Upper lobe of left lung (tissue), 6 donors: Measurements from ENCODE around the gene FABP6. TPM values are rescaled to one million over a fixed set of nuclear protein-coding genes. Genes with fewer than 3 reads are reported as not detected.

ENCODE experiments used
- ATAC-seq, 2 donors: fragments of 200-7000 bp; cut with Tn5 transposase; one replicate each; pipeline ENCODE4 v1.9.1; 2022; ENCODE audit warnings: mild to moderate bottlenecking in 2 of 2, moderate library complexity in 2 of 2; ENCODE audit not compliant: low FRiP score in 2 of 2
- DNase-seq, 2 donors: peaks; one replicate each; pipeline ENCODE4 v3.0.0-alpha.2; 2019 to 2020
- H3K27ac ChIP-seq, 4 donors: fragments of 200-600 bp; sonication (generic); one replicate each; pipeline ENCODE4 v1.5.1; 2016 to 2019
- H3K27me3 ChIP-seq, 4 donors: fragments of 200-600 bp; sonication (generic); one replicate each; pipeline ENCODE4 v1.5.1; 2017 to 2019
- H3K36me3 ChIP-seq, 4 donors: fragments of 200-600 bp; sonication (generic); one replicate each; pipeline ENCODE4 v1.5.1; 2016 to 2019
- H3K4me1 ChIP-seq, 4 donors: fragments of 200-600 bp; sonication (generic); one replicate each; pipeline ENCODE4 v1.5.1; 2018 to 2019
- H3K4me3 ChIP-seq, 4 donors: fragments of 200-600 bp; sonication (generic); one replicate each; pipeline ENCODE4 v1.5.1; 2017 to 2019; ENCODE audit warnings: mild to moderate bottlenecking in 2 of 4, moderate library complexity in 1 of 4
- H3K9me3 ChIP-seq, 4 donors: fragments of 200-600 bp; sonication (generic); one replicate each; pipeline ENCODE4 v1.5.1; 2018 to 2019
- CTCF ChIP-seq, 6 experiments: fragments of 450-650 bp in 4 of 6; fragments of 200-600 bp in 2 of 6; sonication (generic) in 2 of 6; IDR thresholded peaks; one replicate each; pipeline ENCODE4 v1.5.1; 2016 to 2019; ENCODE audit warnings: antibody characterized with exemption in 6 of 6
- EP300 ChIP-seq, 4 donors: sonication (generic); formaldehyde crosslinking; IDR thresholded peaks; one replicate each; pipeline ENCODE4 v1.5.1; 2017; ENCODE audit warnings: antibody characterized with exemption in 4 of 4, control low read depth in 2 of 4
- POLR2A ChIP-seq, 4 donors: fragments of 450-650 bp; IDR thresholded peaks; one replicate each; pipeline ENCODE4 v1.5.1; 2016 to 2017; ENCODE audit warnings: antibody characterized with exemption in 4 of 4, mild to moderate bottlenecking in 2 of 4
- POLR2AphosphoS5 ChIP-seq, 2 donors: sonication (generic); formaldehyde crosslinking; IDR thresholded peaks; one replicate each; pipeline ENCODE4 v1.5.1; 2017; ENCODE audit warnings: antibody characterized with exemption in 2 of 2
- WGBS, 2 donors: methylation state at CpG; one replicate each; pipeline ENCODE4 v1.1.5; 2017 to 2018; 5-methylcytosine and 5-hydroxymethylcytosine counted together
- total RNA-seq, 6 donors: library from RNA; depleted of rRNA in 4 of 6; stranded (reverse); fragments of >200 nt in 4 of 6; gene quantifications; one replicate each; pipeline versions ENCODE4 v1.1.0 to v1.2.1, GENCODE V29; 2016 to 2021
- donor health status: DM: no; HTN: no; CAD: no; lungs with moderate emphysema.
- donor health status: DM: no; HTN: yes; CAD: no; lungs with severe emphysema.

The FABP6 gene
- total RNA-seq, 6 donors from 2014 or later, result 4.4 to 14.4 (median 9.1) TPM; not detected in 2

- ATAC-seq (peak; percentile 70 to 87), DNase-seq (peak in 1 of 2 donors; percentile 90)
- Histone ChIP-seq H3K36me3 (no peaks in the 10 kb centered on the region), H3K4me3 (no peak overlapping the region), H3K4me1 (peaks cover 0 to 8% (median 2%) of the 10 kb centered on the region in 4 donors), H3K9me3 (no peaks in the 10 kb centered on the region), H3K27ac (peak overlapping the region in 2 of 4 donors; percentile 60 to 62), H3K27me3 (no peaks in the 10 kb centered on the region)
- TF ChIP-seq POLR2A (IDR thresholded peaks at IDR 0.05), result no peak
- peak in 1 of 2 donors; percentile 52 for TF ChIP-seq POLR2AphosphoS5 (IDR thresholded peaks at IDR 0.05)
- TF ChIP-seq EP300 (IDR thresholded peaks at IDR 0.05), result peak in 1 of 4 donors; percentile 86
- no peak for TF ChIP-seq CTCF (IDR thresholded peaks at IDR 0.05)
- 54 to 66% methylated on average over 8 to 9 of the region's 9 CpGs for WGBS, 2 donors
These were observed 1.6 kb downstream of the FABP6 start for GRCh38 chr5:160230686-160231527.

GRCh38 chr5:160231783-160232342, 2.6 kb downstream of the FABP6 start:
- H3K27ac ChIP-seq, result no peak overlapping the region
- no peaks in the 10 kb centered on the region for H3K9me3 ChIP-seq
- ATAC-seq, result no peak
- TF ChIP-seq CTCF (IDR thresholded peaks at IDR 0.05) (no peak), EP300 (IDR thresholded peaks at IDR 0.05) (no peak), POLR2AphosphoS5 (IDR thresholded peaks at IDR 0.05) (no peak)
- 82 to 84% methylated on average over 10 of the region's 10 CpGs for WGBS, 2 donors
- H3K27me3 ChIP-seq, result no peaks in the 10 kb centered on the region
- DNase-seq, result no peak
- H3K4me1 ChIP-seq, result peaks cover 0 to 8% (median 2%) of the 10 kb centered on the region in 4 donors
- no peaks in the 10 kb centered on the region for H3K36me3 ChIP-seq
- H3K4me3 ChIP-seq, result no peak overlapping the region

- Histone ChIP-seq H3K4me3 (no peak overlapping the region), H3K4me1 (peaks cover 0 to 8% (median 2%) of the 10 kb centered on the region in 4 donors), H3K36me3 (no peaks in the 10 kb centered on the region), H3K27ac (no peak overlapping the region), H3K27me3 (no peaks in the 10 kb centered on the region), H3K9me3 (no peaks in the 10 kb centered on the region)
- TF ChIP-seq EP300 (IDR thresholded peaks at IDR 0.05) (no peak), CTCF (IDR thresholded peaks at IDR 0.05) (no peak), POLR2AphosphoS5 (IDR thresholded peaks at IDR 0.05) (no peak), POLR2A (IDR thresholded peaks at IDR 0.05) (no peak)
- ATAC-seq (no peak), DNase-seq (no peak)
- 83 to 85% methylated on average over 5 of the region's 5 CpGs for WGBS, 2 donors
These were observed 3.9 kb downstream of the FABP6 start for GRCh38 chr5:160233215-160233614.

GRCh38 chr5:160235731-160236130, 6.4 kb downstream of the FABP6 start:
- TF ChIP-seq POLR2AphosphoS5 (IDR thresholded peaks at IDR 0.05), result no peak
- TF ChIP-seq EP300 (IDR thresholded peaks at IDR 0.05), result no peak
- no peak for TF ChIP-seq CTCF (IDR thresholded peaks at IDR 0.05)
- ATAC-seq (no peak), DNase-seq (no peak)
- Histone ChIP-seq H3K4me1 (peaks cover 0 to 8% (median under 1%) of the 10 kb centered on the region in 4 donors), H3K9me3 (no peaks in the 10 kb centered on the region), H3K4me3 (no peak overlapping the region), H3K27ac (no peak overlapping the region), H3K27me3 (no peaks in the 10 kb centered on the region), H3K36me3 (no peaks in the 10 kb centered on the region)
- WGBS, 2 donors, result 83 to 85% methylated on average over 5 of the region's 5 CpGs
